BJ (cell line): ENCODE data around the gene PHAX. TPM values are rescaled to one million over a fixed set of nuclear protein-coding genes. Genes with fewer than 3 reads are reported as not detected.
"Not testable (repeated sequence)": the region's sequence is repeated elsewhere in the genome, so short reads cannot be mapped to it uniquely, and the experiment has no call there.

Source experiments
- CTCF ChIA-PET: fragments of 350-600 bp; formaldehyde crosslinking; extraction: SDS; loops from one replicate; lab custom pipeline; 2021; ENCODE audit warnings: antibody characterized with exemption, inconsistent platforms; lab: Yijun Ruan, JAX
- POLR2A ChIA-PET: fragments of 300-600 bp; sonication (Branson Sonifier 250); formaldehyde crosslinking; extraction: SDS; loops from one replicate; lab custom pipeline; 2021; ENCODE audit warnings: antibody characterized with exemption; lab: Charles Lee
- DNase-seq: peaks from one replicate; pipeline ENCODE4 v3.0.0-alpha.2; 2011; ENCODE audit warnings: low read depth
- H3K27me3 ChIP-seq: 2 replicates; pipeline ENCODE4 v1.6.0; 2011; ENCODE audit warnings: low read length; ENCODE audit not compliant: control insufficient read depth, insufficient read depth
- H3K36me3 ChIP-seq: 2 replicates; pipeline ENCODE4 v1.5.1; 2011; ENCODE audit warnings: low read length; ENCODE audit not compliant: control insufficient read depth, insufficient read depth
- H3K4me3 ChIP-seq: 2 replicates; pipeline ENCODE4 v1.5.1; 2011; ENCODE audit warnings: low read depth, mild to moderate bottlenecking, control low read depth, low read length
- polyA plus RNA-seq: library from polyadenylated mRNA; depleted of rRNA; stranded (reverse); fragments of >200 nt; gene quantifications from 2 replicates; pipeline ENCODE4 v1.2.3, GENCODE V29; 2011
- TF ChIP-seq, protein P1 (sequence below): IDR thresholded peaks from 2 replicates; pipeline ENCODE4 v1.5.1; 2011; ENCODE audit warnings: low read depth, mild to moderate bottlenecking, control low read depth, inconsistent platforms, low read length, moderate library complexity; ENCODE audit not compliant: insufficient read depth

PHAX gene
- polyA plus RNA-seq, 1 experiment: 40.7 TPM

GRCh38 chr5:126615286-126615685 is 14.5 kb downstream of the PHAX start:
- ChIA-PET CTCF (interaction anchor here (0.6 kb wide), 2 partner anchors 12 to 60 kb away, joined by 3 read pairs; no protein-coding TSS in a partner anchor), POLR2A (no interaction called here)
- TF ChIP-seq, protein P1, sequence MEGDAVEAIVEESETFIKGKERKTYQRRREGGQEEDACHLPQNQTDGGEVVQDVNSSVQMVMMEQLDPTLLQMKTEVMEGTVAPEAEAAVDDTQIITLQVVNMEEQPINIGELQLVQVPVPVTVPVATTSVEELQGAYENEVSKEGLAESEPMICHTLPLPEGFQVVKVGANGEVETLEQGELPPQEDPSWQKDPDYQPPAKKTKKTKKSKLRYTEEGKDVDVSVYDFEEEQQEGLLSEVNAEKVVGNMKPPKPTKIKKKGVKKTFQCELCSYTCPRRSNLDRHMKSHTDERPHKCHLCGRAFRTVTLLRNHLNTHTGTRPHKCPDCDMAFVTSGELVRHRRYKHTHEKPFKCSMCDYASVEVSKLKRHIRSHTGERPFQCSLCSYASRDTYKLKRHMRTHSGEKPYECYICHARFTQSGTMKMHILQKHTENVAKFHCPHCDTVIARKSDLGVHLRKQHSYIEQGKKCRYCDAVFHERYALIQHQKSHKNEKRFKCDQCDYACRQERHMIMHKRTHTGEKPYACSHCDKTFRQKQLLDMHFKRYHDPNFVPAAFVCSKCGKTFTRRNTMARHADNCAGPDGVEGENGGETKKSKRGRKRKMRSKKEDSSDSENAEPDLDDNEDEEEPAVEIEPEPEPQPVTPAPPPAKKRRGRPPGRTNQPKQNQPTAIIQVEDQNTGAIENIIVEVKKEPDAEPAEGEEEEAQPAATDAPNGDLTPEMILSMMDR: no peak
- Histone ChIP-seq H3K27me3 (no peaks in the 10 kb centered on the region), H3K36me3 (peaks cover 6% of the 10 kb centered on the region), H3K4me3 (no peak overlapping the region)
- DNase-seq: no peak

DNA sequence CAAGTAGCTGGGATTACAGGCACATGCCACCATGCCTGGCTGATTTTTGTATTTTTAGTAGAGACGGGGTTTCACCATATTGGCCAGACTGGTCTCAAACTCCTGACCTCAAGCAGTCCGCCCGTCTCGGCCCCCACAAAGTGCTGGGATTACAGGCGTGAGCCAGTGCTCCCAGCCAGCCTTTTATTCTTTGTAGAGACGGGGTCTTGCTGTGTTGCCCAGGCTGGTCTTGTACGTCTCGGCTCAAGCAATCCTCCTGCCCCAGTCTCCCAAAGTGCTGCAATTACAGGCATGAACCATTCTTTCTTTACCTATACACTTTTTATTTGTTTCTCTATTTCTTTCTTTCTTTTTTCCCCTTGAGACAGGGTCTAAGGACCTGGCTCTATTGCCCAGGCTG is 16.9 kb downstream of the PHAX start:
- DNase-seq, H3K27me3 ChIP-seq, CTCF ChIA-PET, POLR2A ChIA-PET, H3K4me3 ChIP-seq, H3K36me3 ChIP-seq: not testable (repeated sequence)

DNA sequence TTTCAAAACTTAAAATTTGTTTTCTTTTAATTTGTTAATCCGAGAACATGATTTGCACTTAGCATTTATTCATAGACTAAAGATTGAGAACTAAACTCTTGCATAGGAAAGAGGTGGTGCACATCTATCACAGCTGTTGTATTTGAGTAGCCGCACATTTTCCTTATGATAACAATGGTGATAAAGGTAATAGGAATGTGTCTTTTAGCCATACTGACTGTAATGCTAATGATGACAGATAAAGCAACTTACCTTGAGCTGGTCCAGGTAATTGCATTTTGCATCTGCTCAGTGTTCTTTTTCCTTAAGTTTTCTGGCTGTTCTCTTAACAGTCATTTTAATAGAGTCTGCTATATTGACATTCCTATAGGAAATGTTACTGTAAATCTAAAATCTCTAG is 19.0 kb downstream of the PHAX start:
- DNase-seq: no peak
- POLR2A ChIA-PET: no interaction called here
- CTCF ChIA-PET: no interaction called here
- TF ChIP-seq, protein P1: no peak
- H3K4me3 ChIP-seq: no peak overlapping the region
- H3K36me3 ChIP-seq: peaks cover 9% of the 10 kb centered on the region
- no peaks in the 10 kb centered on the region for H3K27me3 ChIP-seq

GRCh38 chr5:126624534-126624933 is 23.8 kb downstream of the PHAX start:
- H3K36me3 ChIP-seq: peaks cover 4% of the 10 kb centered on the region
- peak; percentile 82 for DNase-seq
- CTCF ChIA-PET: interaction anchor here (1.1 kb wide), 1 partner anchor 52 kb away, joined by 3 read pairs; no protein-coding TSS in a partner anchor
- no peaks in the 10 kb centered on the region for H3K27me3 ChIP-seq
- TF ChIP-seq, protein P1: no peak
- POLR2A ChIA-PET: no interaction called here
- H3K4me3 ChIP-seq: no peak overlapping the region

DNA sequence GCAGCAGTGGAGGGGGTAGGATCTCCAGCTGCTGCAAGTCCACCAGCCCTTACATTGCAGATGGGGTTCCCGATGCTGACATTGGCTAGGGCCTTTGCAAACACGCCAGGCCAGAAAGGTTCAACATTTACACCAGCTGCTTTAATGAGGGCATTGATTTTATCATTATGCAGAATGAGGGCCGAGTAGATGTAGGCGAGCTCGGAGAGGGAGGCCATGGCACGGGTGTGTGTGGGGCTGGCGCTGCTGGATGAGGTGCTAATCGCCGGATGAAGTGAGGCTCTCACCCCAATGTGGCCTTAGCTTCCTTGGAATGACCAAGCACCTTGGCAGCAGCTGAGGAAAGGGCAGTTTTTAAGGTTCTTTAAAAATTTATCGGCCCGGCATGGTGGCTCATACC is 27.4 kb downstream of the PHAX start:
- DNase-seq: no peak
- Histone ChIP-seq H3K27me3 (no peaks in the 10 kb centered on the region), H3K36me3 (peaks cover 1% of the 10 kb centered on the region; the same call in 1 of the 2 replicates), H3K4me3 (no peak overlapping the region)
- ChIA-PET POLR2A (no interaction called here), CTCF (interaction anchor here (1.5 to 1.9 kb wide), 2 partner anchors 27 to 174 kb away, joined by 3 to 5 read pairs; partner anchors contain the start of gene PHAX)
- TF ChIP-seq, protein P1: no peak

DNA sequence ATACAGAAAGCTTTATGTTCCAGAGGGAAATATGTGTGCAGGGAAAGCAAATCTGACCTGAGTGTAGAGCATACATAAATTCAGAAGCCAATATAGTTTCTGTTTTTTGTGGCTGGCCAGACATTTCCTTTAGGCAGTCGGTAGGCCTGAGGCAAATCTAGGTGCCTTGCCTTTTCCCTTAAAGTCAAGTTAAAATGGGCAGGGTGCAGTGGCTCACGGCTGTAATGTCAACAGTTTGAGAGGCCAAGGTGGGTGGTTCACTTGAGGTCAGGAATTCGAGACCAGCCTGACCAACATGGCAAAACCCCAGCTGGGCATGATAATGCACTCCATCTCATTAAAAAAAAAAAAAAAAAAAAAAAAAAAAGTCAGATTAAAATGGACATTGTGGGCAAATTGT is 31.2 kb downstream of the PHAX start:
- ChIA-PET CTCF (no interaction called here), POLR2A (no interaction called here)
- DNase-seq: no peak
- H3K4me3 ChIP-seq: no peak overlapping the region
- no peaks in the 10 kb centered on the region for H3K36me3 ChIP-seq
- TF ChIP-seq, protein P1: no peak
- H3K27me3 ChIP-seq: no peaks in the 10 kb centered on the region
